ENCODE results near the gene FARS2.

- TF ChIP-seq POLR2AphosphoS5 (IDR thresholded peaks at IDR 0.05) (no peak), CTCF (IDR thresholded peaks at IDR 0.05) (no peak)
These were observed 525.1 kb downstream of the FARS2 start for GRCh38 chr6:5786321-5786968.
